PC-9 (cell line): ENCODE results near the gene ADPGK. TPM values are rescaled to one million over a fixed set of nuclear protein-coding genes. Genes with fewer than 3 reads are reported as not detected.
"Not testable (repeated sequence)": the region's sequence is repeated elsewhere in the genome, so short reads cannot be mapped to it uniquely, and the experiment has no call there.

Experiments
- BruUV-seq: library from RNA; stranded (reverse); fragments of 400-500 nt; replicated peaks from 2 replicates; lab custom pipeline; 2021; lab: Mats Ljungman, UMichigan
- CTCF ChIA-PET: fragments of 300-600 bp; sonication (Branson Sonifier 250); formaldehyde crosslinking; loops from one replicate; lab custom pipeline; 2022; ENCODE audit warnings: antibody characterized with exemption; lab: Charles Lee
- POLR2A ChIA-PET: fragments of 300-600 bp; sonication (Branson Sonifier 250); formaldehyde crosslinking; loops from one replicate; lab custom pipeline; 2022; ENCODE audit warnings: antibody characterized with exemption; ENCODE audit not compliant: unreplicated experiment; lab: Charles Lee
- DNase-seq, 2 experiments: peaks; one replicate each; pipeline versions ENCODE4 v3.0.0 to v3.0.0-alpha.2; 2015 to 2022; ENCODE audit warnings: mixed read lengths in 1 of 2
- H2AFZ ChIP-seq: fragments of 200-600 bp; sonication (generic); 2 replicates; pipeline ENCODE4 v1.8.1; 2017; ENCODE audit warnings: antibody characterized with exemption
- H3F3A ChIP-seq: fragments of 200-600 bp; sonication (generic); 2 replicates; pipeline ENCODE4 v1.8.1; 2017; ENCODE audit warnings: antibody characterized with exemption, mild to moderate bottlenecking, low read depth; ENCODE audit not compliant: insufficient read depth
- H3K27ac ChIP-seq: fragments of 200-600 bp; sonication (generic); 2 replicates; pipeline ENCODE4 v1.6.1; 2016; ENCODE audit warnings: mixed run types
- H3K27me3 ChIP-seq: fragments of 200-600 bp; sonication (generic); 2 replicates; pipeline ENCODE4 v1.6.1; 2016; ENCODE audit warnings: low read depth, mixed run types; ENCODE audit not compliant: insufficient read depth
- H3K36me3 ChIP-seq: fragments of 200-600 bp; sonication (generic); 2 replicates; pipeline ENCODE4 v1.6.1; 2016; ENCODE audit warnings: low read depth, mixed run types
- H3K4me1 ChIP-seq: fragments of 200-600 bp; sonication (generic); replicated peaks from 2 replicates; pipeline ENCODE4 v1.6.1; 2016; ENCODE audit warnings: mixed run types; ENCODE audit not compliant: insufficient read depth
- H3K4me2 ChIP-seq: fragments of 200-600 bp; sonication (generic); 2 replicates; pipeline ENCODE4 v1.6.1; 2017; ENCODE audit warnings: mixed run types
- H3K4me3 ChIP-seq: fragments of 200-600 bp; sonication (generic); 2 replicates; pipeline ENCODE4 v1.6.1; 2016; ENCODE audit warnings: mixed run types
- H3K79me2 ChIP-seq: fragments of 200-600 bp; sonication (generic); 2 replicates; pipeline ENCODE4 v1.6.1; 2017; ENCODE audit warnings: low read depth, mixed run types
- H3K9me2 ChIP-seq: fragments of 200-600 bp; sonication (generic); 2 replicates; pipeline ENCODE4 v1.8.1; 2017; ENCODE audit warnings: mild to moderate bottlenecking; ENCODE audit not compliant: insufficient read depth
- H3K9me3 ChIP-seq: fragments of 200-600 bp; sonication (generic); 2 replicates; pipeline ENCODE4 v1.8.1; 2016; ENCODE audit warnings: low read depth; ENCODE audit not compliant: insufficient read depth
- H4K20me1 ChIP-seq: fragments of 200-600 bp; sonication (generic); 2 replicates; pipeline ENCODE4 v1.8.1; 2017; ENCODE audit not compliant: insufficient read depth
- CTCF ChIP-seq: fragments of 200-600 bp; sonication (generic); conservative IDR thresholded peaks from 2 replicates; pipeline ENCODE4 v1.6.1; 2017; ENCODE audit warnings: mixed run types, antibody characterized with exemption, mild to moderate bottlenecking, moderate library complexity
- EZH2 ChIP-seq: fragments of 200-600 bp; sonication (generic); IDR thresholded peaks from 2 replicates; pipeline ENCODE4 v1.8.0; 2017; ENCODE audit warnings: antibody characterized with exemption, low read depth
- intact Hi-C: fragments of 100-400 bp; cut with micrococcal nuclease; formaldehyde crosslinking; loops from one replicate; pipeline ENCODE4 v1.10.0; 2022; ENCODE audit not compliant: unreplicated experiment
- total RNA-seq: library from RNA; stranded (reverse); gene quantifications from 2 replicates; pipeline ENCODE4 v1.2.3, GENCODE V29; 2021

Gene ADPGK
- total RNA-seq, 1 experiment from 2014 or later = 40.3 TPM

GRCh38 chr15:72809329-72809728 is 25.8 kb upstream of the ADPGK start:
- Histone ChIP-seq H2AFZ (no peak overlapping the region), H3K36me3 (no peaks in the 10 kb centered on the region), H3F3A (no peaks in the 10 kb centered on the region), H3K4me3 (no peak overlapping the region), H3K9me3 (no peaks in the 10 kb centered on the region), H4K20me1 (no peaks in the 10 kb centered on the region), H3K4me2 (no peak overlapping the region), H3K27me3 (peaks cover 70% of the 10 kb centered on the region), H3K9me2 (no peaks in the 10 kb centered on the region), H3K27ac (no peak overlapping the region), H3K4me1 (no peaks in the 10 kb centered on the region), H3K79me2 (no peaks in the 10 kb centered on the region)
- CTCF ChIA-PET = no interaction called here
- intact Hi-C loops = no loop called here
- no TSS peak for BruUV-seq
- POLR2A ChIA-PET = no interaction called here
- no peak for DNase-seq
- TF ChIP-seq CTCF (no peak), EZH2 (no peak)

- H3K79me2 ChIP-seq, BruUV-seq, H3K4me2 ChIP-seq, H3K36me3 ChIP-seq, intact Hi-C loops, H3K27ac ChIP-seq, H3K4me3 ChIP-seq, CTCF ChIA-PET, H3K9me3 ChIP-seq, H4K20me1 ChIP-seq, DNase-seq, H2AFZ ChIP-seq, POLR2A ChIA-PET, H3F3A ChIP-seq, H3K9me2 ChIP-seq, H3K4me1 ChIP-seq: not testable (repeated sequence)
- peaks cover 52% of the 10 kb centered on the region for H3K27me3 ChIP-seq
Measured at GRCh38 chr15:72807346-72807745, 23.8 kb upstream of the ADPGK start.

- no TSS peak for BruUV-seq
- DNase-seq = no peak
- H3F3A ChIP-seq = no peaks in the 10 kb centered on the region
- H3K4me1 ChIP-seq = no peaks in the 10 kb centered on the region
- POLR2A ChIA-PET = no interaction called here
- H3K4me2 ChIP-seq = no peak overlapping the region
- intact Hi-C loops = no loop called here
- H2AFZ ChIP-seq = no peak overlapping the region
- H3K79me2 ChIP-seq = no peaks in the 10 kb centered on the region
- CTCF ChIA-PET = no interaction called here
- no peaks in the 10 kb centered on the region for H3K9me3 ChIP-seq
- no peaks in the 10 kb centered on the region for H3K36me3 ChIP-seq
- no peak overlapping the region for H3K27ac ChIP-seq
- H3K27me3 ChIP-seq = peaks cover 33% of the 10 kb centered on the region
- H4K20me1 ChIP-seq = no peaks in the 10 kb centered on the region
- no peak for TF ChIP-seq CTCF
- no peak for TF ChIP-seq EZH2
- no peaks in the 10 kb centered on the region for H3K9me2 ChIP-seq
- no peak overlapping the region for H3K4me3 ChIP-seq
Measured at GRCh38 chr15:72803006-72803405, 19.4 kb upstream of the ADPGK start.
